Osteocyte (in vitro differentiated cells): ENCODE results near the gene THSD8. TPM values are rescaled to one million over a fixed set of nuclear protein-coding genes. Genes with fewer than 3 reads are reported as not detected.
"Not testable (repeated sequence)": the region's sequence is repeated elsewhere in the genome, so short reads cannot be mapped to it uniquely, and the experiment has no call there.

Experiments used
- DNase-seq: peaks from one replicate; pipeline ENCODE4 v3.0.0; 2021; ENCODE audit warnings: mixed read lengths; ENCODE audit not compliant: unreplicated experiment; ENCODE audit errors: extremely low spot score
- H3K27ac Mint-ChIP-seq: one replicate; pipeline ENCODE4 v1.8.0; 2021; ENCODE audit warnings: mild to moderate bottlenecking, mixed read lengths; ENCODE audit not compliant: unreplicated experiment
- H3K27me3 Mint-ChIP-seq: one replicate; pipeline ENCODE4 v1.8.0; 2021; ENCODE audit warnings: mixed read lengths; ENCODE audit not compliant: unreplicated experiment
- H3K36me3 Mint-ChIP-seq: one replicate; pipeline ENCODE4 v1.8.0; 2021; ENCODE audit warnings: mixed read lengths; ENCODE audit not compliant: unreplicated experiment
- H3K4me1 Mint-ChIP-seq: one replicate; pipeline ENCODE4 v1.8.0; 2021; ENCODE audit warnings: mixed read lengths; ENCODE audit not compliant: unreplicated experiment
- H3K4me3 Mint-ChIP-seq: one replicate; pipeline ENCODE4 v1.8.0; 2021; ENCODE audit warnings: mild to moderate bottlenecking, moderate library complexity, mixed read lengths; ENCODE audit not compliant: unreplicated experiment
- H3K9me3 Mint-ChIP-seq: one replicate; pipeline ENCODE4 v1.8.0; 2021; ENCODE audit warnings: mixed read lengths; ENCODE audit not compliant: unreplicated experiment
- CTCF ChIP-seq: fragments of 200-600 bp; sonication (generic); IDR thresholded peaks from 2 replicates; pipeline ENCODE4 v1.5.0; 2021; ENCODE audit warnings: antibody characterized with exemption, mild to moderate bottlenecking, moderate library complexity
- total RNA-seq: library from RNA; stranded (reverse); gene quantifications from 2 replicates; pipeline ENCODE4 v1.2.1, GENCODE V29; 2021

THSD8 gene
- total RNA-seq, 1 donor from 2014 or later: 8.2 TPM

- no peak for DNase-seq
- Mint-ChIP-seq H3K4me3 (no peak overlapping the region), H3K4me1 (no peaks in the 10 kb centered on the region), H3K27ac (no peak overlapping the region), H3K27me3 (no peaks in the 10 kb centered on the region), H3K36me3 (peaks cover 2% of the 10 kb centered on the region), H3K9me3 (no peaks in the 10 kb centered on the region)
- no peak for TF ChIP-seq CTCF
These were observed 13.2 kb downstream of the THSD8 start for GRCh38 chr19:12815088-12815487.

GRCh38 chr19:12817188-12817587, 15.3 kb downstream of the THSD8 start:
- not testable (repeated sequence) for H3K4me3 Mint-ChIP-seq, H3K4me1 Mint-ChIP-seq, DNase-seq, H3K27me3 Mint-ChIP-seq, H3K27ac Mint-ChIP-seq, H3K36me3 Mint-ChIP-seq, H3K9me3 Mint-ChIP-seq

GRCh38 chr19:12817810-12818209, 15.9 kb downstream of the THSD8 start:
- H3K9me3 Mint-ChIP-seq, H3K4me3 Mint-ChIP-seq, H3K27ac Mint-ChIP-seq, DNase-seq, H3K4me1 Mint-ChIP-seq, H3K36me3 Mint-ChIP-seq, H3K27me3 Mint-ChIP-seq: not testable (repeated sequence)

DNA sequence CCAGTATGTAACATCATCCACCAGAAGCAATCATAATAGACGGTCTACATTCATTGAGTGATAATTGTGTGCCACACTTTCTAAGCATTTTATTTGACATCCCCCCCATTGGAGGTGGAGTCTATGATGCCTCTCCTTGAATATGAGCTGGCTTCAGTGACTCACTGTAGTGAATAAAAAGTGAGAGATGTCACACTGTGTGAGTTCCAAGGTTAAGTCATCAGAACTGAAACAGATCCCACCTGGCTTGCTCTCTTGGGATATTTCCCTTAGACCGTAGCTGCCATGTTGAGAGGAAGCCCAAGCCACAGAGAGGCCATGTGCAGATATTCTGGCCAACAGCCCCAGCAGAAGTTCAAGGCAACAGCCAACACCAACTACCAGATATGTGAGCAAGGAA, 19.9 kb downstream of the THSD8 start:
- Mint-ChIP-seq H3K4me3 (no peak overlapping the region), H3K36me3 (no peaks in the 10 kb centered on the region), H3K9me3 (peaks cover 7% of the 10 kb centered on the region), H3K4me1 (peaks cover 5% of the 10 kb centered on the region), H3K27me3 (peaks cover 13% of the 10 kb centered on the region), H3K27ac (no peak overlapping the region)
- no peak for DNase-seq
- no peak for TF ChIP-seq CTCF

GRCh38 chr19:12825254-12826131, 23.6 kb downstream of the THSD8 start:
- Mint-ChIP-seq H3K27ac (no peak overlapping the region), H3K36me3 (peaks cover 2% of the 10 kb centered on the region), H3K9me3 (peaks cover 7% of the 10 kb centered on the region), H3K4me1 (peaks cover 5% of the 10 kb centered on the region), H3K27me3 (peaks cover 30% of the 10 kb centered on the region), H3K4me3 (no peak overlapping the region)
- DNase-seq: no peak
- TF ChIP-seq CTCF: peak; percentile 59

DNA sequence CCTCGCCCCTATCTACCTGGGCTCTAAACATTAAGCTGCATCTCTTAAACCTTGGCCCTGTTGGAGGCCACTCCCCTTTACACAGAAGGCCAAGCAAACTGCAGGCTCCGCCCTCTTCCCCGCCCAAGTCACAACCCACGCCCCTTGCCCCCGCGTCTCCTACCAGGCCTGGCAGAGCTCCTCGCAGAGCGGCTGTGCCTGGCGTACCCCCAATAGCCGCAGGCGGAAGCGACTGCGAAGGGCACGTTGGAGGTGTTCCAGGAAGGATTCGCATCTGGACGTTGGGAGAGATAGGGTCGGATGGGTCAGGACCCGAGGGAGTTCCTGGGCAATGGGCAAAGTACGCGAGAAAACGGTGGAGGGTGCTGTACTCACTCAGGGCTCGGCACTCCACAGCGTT, 26.6 kb downstream of the THSD8 start:
- Mint-ChIP-seq H3K4me1 (peaks cover 10% of the 10 kb centered on the region), H3K9me3 (no peaks in the 10 kb centered on the region), H3K36me3 (peaks cover 2% of the 10 kb centered on the region), H3K27me3 (peaks cover 50% of the 10 kb centered on the region), H3K27ac (no peak overlapping the region), H3K4me3 (no peak overlapping the region)
- no peak for DNase-seq
- TF ChIP-seq CTCF: no peak
